ENCODE results near the gene LHFPL6.

Gene LHFPL6

DNA sequence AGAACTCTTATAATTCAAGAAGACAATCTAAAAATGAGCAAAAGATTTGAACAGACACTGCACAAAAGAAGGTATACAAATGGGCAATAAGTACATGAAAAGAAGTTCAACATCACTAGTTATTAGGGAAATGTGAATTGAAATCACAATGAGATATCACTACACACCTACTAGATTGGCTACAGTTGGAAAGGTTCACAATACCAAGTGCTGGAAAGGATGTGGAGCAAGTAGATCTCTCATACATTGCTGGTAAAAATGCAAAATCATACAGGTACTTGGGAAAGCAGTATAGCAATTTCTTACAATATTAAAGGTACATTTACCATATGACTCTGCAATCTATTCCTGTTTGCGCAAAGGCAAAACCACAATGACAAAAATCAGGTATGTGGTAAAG, 145.7 kb downstream of the LHFPL6 start:
- no peak for DNase-seq

DNA sequence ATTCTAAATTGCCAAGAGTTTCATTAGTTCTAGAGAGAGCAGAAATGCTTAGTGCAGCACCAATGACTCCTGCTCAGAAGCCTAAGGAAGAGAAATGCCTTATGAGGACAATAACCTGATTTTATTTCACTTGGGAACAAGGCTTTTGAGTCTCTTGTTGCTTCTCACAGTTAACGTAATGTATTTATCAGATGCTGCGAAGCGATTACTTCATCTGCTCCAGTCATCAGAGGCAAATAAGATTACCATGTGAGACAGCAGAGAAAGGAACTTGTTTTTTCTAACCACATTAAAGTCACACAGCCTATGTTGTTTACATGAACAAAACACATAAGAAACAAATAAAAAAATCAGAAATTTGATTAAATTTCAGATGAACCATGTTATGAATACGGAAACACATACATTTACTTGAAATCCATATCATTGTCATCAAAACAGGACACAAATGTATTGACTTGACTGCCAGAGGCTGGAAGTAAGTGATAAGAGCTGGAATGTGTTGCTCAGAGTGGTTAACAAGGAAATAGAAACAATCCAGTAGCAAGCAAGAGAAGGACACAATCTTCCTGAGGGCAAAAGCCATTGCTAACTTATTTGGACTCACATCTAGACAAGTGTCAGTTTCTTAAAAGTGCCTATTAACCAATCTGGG, 147.3 kb downstream of the LHFPL6 start:
- no peak for DNase-seq

DNA sequence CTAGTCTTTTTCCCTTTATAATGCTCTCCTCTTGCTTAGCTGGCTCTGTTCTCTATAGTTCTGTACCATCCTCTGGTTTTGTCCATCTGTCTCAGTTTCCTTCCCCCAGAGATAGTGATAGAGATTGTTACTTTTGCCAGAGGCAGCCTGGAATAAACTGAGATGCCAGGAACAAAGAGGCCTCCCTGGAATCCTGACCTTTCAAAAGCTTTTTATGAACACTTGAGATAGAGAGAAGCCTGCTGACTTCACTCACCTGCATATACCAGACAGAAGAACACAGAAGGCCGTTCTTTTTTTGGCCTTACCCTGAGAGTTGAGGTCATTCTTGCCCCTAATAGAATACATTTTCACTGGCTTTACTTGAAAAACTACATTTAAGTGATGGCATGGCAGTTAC, 150.2 kb downstream of the LHFPL6 start:
- no peak for DNase-seq

DNA sequence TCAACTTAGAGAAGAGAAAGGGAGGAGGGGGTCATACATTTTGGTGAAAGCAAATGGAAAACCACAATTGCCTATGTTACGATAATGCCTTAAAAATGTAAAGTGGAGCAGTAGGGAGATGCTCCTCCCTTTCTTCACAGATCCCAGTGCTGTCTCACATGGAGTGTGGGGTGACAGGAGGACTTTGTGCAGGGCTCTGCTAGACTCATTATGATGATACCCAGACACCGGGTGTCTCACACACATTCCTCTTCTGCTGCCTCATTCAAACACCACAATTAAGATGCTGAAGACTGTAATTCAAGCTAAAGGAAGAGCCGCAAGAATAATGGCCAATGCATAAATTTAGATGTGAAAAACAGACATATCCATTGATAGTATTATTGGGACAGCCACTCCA, 150.6 kb downstream of the LHFPL6 start:
- no peak for DNase-seq

DNA sequence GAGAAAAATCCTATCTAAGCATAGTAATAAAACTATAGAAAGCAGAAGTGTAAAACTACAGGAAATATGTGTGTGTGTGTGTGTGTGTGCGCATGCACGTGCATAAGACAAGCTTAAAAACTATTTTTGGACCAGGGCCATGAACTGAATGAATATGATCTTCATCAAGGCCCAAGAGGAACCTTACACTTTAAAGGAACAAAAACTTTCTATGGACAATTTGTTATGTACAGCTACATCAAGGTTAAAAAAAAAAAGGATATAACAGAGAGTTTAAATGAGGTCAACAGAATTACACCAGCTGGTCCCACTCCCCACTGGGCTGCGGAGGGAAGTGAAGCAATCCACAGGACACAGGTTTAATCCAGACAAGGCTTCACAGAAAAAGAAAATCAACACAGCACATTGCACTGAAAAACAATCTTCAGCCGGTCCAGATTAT, 151.1 kb downstream of the LHFPL6 start:
- peak; percentile 55 for DNase-seq

DNA sequence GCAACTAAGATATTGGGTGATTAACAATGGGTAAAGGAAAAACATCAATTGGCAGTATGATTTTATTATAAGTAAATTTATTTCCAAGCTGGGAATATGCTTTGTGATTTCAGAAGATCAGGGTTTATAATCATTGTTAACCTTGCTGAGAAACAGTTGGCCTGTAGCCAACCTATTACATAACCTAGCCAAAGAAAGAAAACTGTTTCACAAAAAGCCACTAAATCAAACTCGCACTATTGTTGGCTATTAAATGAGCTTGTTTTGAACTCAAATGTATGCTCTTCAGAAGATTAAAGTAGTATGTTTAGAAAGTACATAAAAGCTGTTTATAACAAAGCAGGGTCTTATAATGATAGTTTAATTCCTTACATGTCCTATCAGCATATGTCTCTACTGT, 151.7 kb downstream of the LHFPL6 start:
- DNase-seq, result no peak

DNA sequence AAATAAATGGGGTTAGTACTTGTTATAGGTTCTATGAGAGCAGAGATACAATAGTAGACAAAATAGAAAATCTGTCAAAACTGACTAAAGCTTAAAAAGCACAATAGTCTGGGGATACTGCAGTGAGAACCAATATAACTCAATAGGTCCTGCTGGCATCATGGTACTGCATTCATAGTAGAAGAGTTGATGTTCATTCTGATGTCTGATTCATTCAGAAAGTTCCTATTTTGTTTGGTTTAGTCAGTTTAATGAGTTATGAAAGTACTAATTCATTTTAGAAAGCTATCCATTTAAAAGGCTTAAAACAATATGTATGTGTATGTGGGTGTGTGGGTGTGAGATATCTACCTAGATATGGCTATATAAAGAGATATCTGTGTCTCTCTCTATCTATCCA, 152.8 kb downstream of the LHFPL6 start:
- no peak for DNase-seq

DNA sequence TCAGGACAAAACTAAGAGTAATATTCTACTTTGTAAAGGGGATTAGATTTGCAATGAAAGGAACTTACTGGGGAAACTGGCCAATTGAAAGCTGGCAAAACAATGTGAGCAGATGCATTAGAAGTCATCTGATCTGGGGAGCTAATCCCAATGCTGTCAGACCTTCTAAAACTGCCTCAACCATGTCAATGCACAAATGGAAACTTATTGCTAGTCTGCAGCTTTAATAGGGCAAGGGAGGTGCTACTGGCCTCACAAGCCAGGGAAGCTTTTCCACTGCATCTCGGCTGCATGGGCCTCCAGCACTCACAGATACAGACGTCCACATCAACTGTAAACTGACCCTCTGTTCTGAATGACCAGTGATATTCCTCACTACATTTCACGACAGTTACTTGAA, 154.2 kb downstream of the LHFPL6 start:
- no peak for DNase-seq

DNA sequence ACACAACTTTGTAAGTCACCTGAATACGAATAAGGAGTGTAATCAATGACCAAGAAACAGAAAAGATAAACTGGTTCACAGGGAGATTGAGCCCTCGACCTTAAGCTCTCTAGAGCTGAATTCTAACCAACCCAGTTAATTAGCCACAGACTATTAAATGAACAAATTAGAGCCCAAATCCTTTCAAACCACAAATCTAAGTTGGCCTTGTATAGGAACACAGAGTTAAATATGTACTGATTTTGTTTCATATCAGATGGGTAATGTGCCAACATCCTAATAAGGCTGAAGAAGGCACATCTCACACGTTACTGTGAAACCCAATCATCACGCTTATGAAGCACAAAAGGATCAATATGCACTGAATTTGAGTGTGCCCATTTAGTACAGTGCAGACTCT, 156.1 kb downstream of the LHFPL6 start:
- no peak for DNase-seq

DNA sequence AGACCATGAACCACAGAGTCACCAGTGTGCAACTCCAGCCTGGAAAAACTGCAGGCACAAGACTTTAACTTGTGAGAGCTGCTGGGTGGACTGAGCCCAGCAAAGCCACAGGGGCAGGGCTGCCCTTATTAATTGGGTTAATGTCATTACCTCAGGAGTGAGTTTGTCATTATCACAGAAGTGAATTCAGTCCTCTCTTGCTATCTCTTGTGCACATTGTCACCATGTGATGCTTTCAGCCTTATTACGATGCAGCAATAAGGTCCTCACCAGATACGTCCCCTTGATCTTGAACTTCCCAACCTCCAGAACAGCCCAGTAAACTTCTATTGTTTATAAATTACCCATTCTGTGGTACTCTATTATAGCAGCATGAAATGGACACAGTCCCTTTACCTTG, 158.1 kb downstream of the LHFPL6 start:
- no peak for DNase-seq

DNA sequence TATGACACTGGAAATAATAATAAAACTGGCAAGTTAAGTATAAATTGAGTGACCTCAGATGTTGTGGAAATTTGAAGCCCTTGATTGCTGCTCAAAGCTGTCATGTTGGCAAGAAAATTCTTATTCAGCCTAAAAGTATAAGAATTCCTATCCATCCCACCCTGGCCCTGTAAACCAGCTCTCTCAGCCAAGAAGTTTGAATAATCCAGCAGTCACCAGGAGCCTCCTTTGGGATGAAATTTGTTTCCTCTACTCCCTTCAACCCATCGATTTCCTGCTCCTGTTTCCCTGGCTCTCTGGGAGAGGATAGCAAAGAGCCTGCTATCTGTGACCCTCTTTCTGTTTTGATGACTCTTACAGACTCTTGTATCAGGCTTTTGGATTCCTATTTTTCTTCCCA, 169.3 kb downstream of the LHFPL6 start:
- no peak for DNase-seq

DNA sequence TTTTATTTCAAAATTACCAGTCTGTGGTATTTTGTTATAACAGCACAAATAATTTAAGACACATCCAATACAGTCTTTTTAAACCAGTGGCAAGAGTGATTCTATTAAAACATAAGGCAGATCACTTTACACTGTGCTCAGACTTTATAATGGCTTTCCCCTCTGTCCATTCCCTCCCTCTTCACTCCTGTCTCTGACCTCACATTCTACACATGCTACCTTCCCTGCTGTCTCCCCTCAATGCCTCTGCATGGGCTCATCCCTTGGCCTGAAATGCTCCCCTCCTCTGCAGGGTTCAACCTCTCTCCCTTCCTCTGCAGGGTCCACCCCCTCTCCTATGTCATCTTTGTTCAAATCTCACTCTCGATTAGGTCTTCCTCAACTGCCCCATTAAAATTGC, 170.8 kb downstream of the LHFPL6 start:
- DNase-seq, result no peak

DNA sequence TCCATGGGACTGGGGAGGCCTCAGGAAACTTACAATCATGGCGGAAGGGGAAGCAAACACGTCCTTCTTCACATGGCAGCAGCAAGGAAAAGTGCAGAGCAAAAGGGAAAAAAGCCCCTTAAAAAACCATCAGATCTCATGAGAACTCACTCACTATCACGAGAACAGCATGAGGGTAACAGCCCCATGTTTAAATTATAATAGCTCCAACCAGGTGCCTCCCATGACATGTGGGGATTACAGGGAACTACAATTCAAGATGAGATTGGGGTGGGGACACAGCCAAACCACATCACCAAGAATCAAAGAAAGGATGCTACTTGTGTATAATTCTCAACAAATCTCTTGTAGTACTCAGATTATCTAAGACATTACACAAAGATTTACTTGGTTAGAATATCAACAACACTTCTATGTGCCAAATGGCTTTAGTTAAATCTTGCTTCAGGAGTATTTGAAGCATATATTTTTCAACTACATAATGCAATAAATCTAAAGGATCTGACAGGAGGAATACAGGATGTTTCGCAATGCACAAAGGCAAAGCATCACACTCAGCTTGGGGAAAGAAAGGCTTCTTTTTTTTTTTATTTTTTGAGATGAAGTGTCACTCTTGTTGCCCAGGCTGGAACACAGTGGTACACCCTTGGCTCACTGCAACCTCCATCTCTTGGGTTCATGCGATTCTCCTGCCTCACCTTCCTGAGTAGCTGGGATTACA, 180.0 kb downstream of the LHFPL6 start:
- no peak for DNase-seq

DNA sequence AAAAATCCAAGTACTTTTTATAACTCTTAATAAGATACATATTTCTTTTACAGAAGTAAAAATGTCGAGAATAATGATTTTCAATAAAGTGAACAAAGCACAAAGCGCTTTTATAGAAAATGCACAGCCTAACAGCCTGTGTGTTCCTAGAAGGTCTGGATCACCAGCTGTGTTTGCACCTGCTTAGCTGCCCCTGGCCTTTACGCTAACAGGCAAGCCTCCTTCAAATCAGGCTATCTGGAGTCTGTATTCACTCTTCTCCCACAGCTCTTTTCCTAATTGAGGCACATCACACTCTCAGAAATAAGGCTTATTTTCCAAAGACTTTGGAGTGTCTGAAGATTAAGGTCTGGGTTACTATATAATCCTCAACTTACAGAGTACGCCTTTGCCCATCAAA, 183.1 kb downstream of the LHFPL6 start:
- no peak for DNase-seq

DNA sequence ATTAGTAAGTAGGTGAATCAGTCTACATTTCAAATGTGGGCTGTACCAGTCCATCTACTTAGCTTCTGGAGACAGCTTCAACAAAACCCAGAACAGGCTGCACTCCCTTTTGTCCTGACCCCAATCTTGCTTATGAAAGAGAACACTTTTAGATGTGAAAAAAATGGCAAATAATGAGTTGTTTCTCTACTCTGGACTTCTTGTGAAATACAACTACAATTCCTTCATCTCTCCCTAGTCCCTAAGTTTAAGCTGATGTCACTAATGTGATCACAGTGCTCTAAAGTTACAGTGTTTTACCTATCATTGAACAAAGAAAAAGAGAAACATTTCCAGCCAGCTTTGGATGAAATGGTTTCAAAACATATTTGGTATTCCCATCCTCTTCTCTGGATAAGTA, 183.9 kb downstream of the LHFPL6 start:
- DNase-seq, result no peak

DNA sequence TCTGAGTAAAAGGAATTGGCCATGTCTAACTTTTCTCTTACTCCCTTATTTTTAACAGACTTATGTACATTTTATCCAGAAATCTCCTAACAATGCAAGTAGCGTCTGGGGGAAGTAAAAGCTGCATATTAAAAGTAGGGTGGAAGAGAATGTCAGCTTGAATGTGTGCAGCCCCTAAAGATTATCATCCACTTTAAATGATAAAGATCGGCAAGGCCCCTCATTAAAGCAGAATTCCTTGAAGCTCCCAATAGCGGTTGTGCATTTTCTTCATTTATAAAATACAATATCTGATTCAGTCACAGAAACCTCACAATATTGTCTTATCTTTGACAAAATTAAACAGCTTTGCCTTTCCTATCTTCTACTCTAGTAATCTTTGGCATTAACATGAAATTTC, 184.6 kb downstream of the LHFPL6 start:
- no peak for DNase-seq

DNA sequence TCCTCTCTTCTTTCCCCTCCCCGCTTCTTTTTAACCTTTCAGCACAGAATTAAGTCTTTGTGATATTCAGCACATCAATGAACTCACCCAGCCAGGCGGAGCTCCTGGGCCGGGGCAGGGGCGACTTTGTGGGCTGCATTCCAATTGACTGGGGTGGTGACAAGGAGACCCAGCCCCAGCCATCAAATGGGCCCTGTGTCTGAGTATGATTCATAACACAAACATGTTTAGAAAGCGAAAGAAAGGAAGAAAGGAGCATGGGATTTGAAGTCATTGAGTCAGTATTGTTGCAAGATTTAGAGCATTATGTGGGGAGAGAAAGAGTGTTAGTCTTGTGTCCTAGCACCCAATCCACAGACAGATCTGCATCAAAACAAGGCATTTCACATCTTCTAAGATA, 185.3 kb downstream of the LHFPL6 start:
- no peak for DNase-seq

DNA sequence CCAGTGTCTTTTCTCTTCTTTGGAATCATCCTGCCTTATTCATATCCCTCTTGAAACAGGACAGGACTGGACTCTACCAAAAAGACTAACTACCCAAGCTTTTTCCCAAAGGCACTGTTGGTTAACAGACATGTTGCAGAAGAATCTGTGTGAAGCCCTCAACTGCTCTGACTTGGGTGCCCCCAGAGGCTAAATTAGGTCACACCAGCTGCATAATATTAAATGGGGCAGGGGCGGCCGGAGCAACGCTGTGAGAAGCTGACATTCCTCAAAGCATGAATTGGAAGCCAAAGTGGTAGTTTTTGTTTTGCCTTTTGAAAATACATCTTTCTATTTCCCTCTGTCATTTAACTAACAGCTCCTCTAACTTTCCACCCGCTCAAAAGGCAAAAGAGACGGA, 185.9 kb downstream of the LHFPL6 start:
- no peak for DNase-seq

DNA sequence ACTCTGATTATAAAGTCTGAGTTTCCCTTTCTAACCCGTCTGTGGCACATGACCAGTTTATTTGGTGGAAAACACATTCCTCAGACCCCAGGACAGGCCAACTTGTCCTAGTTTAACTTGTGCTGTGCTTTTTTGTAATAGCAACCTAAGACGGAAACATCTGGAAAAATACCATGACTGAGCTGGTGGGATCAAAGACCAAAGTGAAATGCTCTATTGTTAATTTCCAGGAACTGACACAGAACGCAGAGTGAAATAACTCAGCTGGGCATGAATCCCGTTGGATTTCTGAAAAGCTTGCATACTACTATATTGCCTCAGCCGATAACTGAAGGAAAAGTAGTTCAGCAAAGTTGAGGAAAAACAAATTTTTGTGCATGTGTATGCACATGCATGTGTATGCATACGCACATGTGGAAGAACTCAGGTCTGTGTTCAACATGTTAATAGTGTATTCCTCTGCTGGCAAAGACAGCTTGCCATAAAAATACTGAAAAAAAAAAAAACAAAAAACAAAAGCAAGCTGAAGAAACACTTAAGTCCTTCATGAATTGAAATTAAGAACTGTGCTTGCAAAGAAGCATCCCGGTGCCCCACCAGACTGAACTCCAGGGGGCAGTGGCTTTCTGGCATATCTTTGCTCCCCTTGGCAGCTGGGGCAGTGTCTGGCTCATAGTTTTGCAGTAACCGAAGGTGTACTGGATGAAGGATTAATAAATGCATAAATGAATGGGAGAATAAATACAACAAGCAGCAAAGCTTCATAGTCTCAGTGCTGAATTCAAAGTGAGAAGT, 187.8 kb downstream of the LHFPL6 start:
- DNase-seq, result peak; percentile 17

DNA sequence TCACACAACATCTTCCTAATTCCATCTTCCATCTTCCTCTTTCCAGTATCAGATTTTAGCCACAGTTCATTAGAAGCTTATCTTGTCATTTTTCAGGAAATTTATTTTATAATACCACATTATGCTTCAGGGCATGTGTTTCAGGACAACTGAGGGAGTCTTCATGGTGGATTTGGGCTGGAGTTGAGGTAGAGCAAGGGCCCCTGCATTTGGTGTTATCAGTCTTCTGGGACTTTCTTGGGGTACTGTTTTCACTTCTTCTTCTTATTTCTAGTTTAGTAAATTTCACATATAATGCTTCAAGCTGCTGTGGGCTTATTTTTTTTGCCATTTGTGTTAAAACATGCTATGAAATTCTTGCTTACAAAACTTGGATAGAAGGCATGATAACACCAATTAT, 188.7 kb downstream of the LHFPL6 start:
- DNase-seq, result no peak

DNA sequence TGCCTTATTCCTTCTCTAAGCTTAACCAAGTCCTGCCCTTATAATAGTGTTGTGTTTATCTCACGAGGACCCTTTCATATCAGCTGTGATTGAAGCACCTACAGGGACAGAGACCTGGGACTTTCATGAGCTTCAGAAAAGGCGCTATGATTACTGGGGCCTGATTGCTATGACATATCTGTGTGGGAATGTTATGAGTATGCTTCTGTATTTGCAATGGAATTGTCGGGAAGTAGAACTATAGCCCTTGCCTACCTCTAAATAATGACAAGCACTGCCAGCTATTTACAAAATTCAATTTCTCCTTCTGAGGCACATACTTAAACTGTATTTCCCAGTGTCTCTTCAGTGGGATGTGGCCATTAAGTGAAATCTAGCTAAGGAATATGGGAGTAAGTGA, 191.5 kb downstream of the LHFPL6 start:
- DNase-seq, result no peak

DNA sequence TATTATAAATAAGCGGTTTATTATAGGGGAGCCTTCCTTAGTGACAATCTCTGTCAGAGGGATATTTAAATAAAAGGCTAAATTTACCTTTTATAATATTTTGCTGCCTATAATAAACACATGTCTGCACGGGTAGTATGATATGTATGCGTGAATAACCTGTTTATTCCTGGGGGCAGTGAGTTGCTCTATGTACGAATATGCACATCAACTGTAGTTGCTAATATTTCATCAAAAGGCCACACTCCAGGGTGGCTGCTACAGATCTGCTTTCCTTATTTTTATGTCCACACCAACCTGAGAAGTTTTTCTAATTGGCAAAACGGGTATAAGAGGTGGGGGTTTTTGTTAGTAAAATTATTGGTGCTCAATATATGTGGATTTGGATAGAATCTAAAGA, 192.0 kb downstream of the LHFPL6 start:
- no peak for DNase-seq

DNA sequence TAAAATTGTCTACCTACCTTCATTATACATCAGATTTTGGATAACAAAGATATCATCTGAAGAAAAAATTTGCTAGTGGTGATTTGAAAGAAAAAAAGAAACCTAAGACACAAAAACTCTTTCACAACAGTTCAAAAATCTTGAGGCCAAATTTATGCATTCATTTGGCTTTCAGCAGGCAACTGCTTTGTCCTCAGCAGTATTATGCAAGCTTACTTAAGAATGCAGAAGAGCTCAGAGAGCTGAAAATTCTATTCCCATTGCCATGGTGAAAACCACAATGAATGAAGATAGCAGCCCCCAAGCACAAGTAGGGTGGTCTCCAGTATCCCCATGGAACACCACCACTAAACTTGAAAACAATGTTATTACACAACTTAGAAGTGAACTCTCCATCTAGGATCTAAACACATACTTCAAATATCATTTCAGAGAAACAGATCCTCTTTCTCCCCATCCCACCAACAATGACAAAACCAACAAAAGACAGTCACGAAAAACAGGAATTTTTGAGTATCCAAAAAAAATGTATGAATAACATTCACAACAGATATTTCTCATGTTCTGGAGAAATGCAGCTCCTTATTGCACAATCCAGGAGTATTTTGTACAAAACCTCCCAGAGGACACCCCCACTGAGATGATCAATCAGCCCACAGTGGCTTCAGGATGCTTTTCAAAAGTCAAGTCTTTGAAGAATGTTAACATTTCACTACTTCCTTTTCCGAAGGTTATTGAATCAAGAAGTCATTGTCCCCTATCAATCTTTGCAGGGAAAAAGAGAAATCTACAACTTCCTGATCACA, 192.7 kb downstream of the LHFPL6 start:
- DNase-seq, result no peak
